Gastrocnemius medialis (tissue), 4 donors: ENCODE results near the gene XXYLT1. TPM values are rescaled to one million over a fixed set of nuclear protein-coding genes. Genes with fewer than 3 reads are reported as not detected.
"Not testable (repeated sequence)": the region's sequence is repeated elsewhere in the genome, so short reads cannot be mapped to it uniquely, and the experiment has no call there.

Experiments
- ATAC-seq, 2 donors: fragments of 150-250 bp; one replicate each; pipeline ENCODE4 v1.9.1; 2016
- DNase-seq, 2 donors: peaks; one replicate each; pipeline ENCODE4 v3.0.0-alpha.2; 2019
- H3K27ac ChIP-seq, 4 donors: fragments of 200-600 bp; sonication (generic); 1 replicate in 1 of 4; 2 replicates in 3 of 4; pipeline ENCODE4 v1.5.1; 2016 to 2018; ENCODE audit warnings: mild to moderate bottlenecking in 2 of 4, moderate library complexity in 1 of 4
- H3K27me3 ChIP-seq, 3 donors: fragments of 200-600 bp; sonication (generic) in 2 of 3; 1 replicate in 1 of 3; 2 replicates in 2 of 3; pipeline versions ENCODE4 v1.5.1 to v1.6.0; 2016 to 2019; ENCODE audit warnings: mild to moderate bottlenecking in 1 of 3, moderate library complexity in 1 of 3
- H3K36me3 ChIP-seq, 2 donors: fragments of 200-600 bp; sonication (generic) in 1 of 2; one replicate each; pipeline ENCODE4 v1.5.1; 2017 to 2018
- H3K4me1 ChIP-seq, 2 donors: fragments of 200-600 bp; sonication (generic) in 1 of 2; one replicate each; pipeline ENCODE4 v1.5.1; 2016 to 2017; ENCODE audit warnings: mild to moderate bottlenecking in 2 of 2
- H3K4me3 ChIP-seq, 4 donors: fragments of 200-600 bp; sonication (generic) in 3 of 4; 1 replicate in 1 of 4; 2 replicates in 3 of 4; pipeline ENCODE4 v1.5.1; 2016 to 2019; ENCODE audit warnings: mild to moderate bottlenecking in 2 of 4
- H3K9me3 ChIP-seq, 3 donors: fragments of 200-600 bp; sonication (generic) in 2 of 3; 1 replicate in 1 of 3; 2 replicates in 2 of 3; pipeline ENCODE4 v1.5.1; 2016 to 2019
- POLR2A ChIP-seq, 2 donors: fragments of 450-650 bp; IDR thresholded peaks; one replicate each; pipeline ENCODE4 v1.6.1; 2017; ENCODE audit warnings: antibody characterized with exemption in 2 of 2, mild to moderate bottlenecking in 2 of 2, moderate library complexity in 2 of 2
- in situ Hi-C, 4 donors: fragments of 200-750 bp; cut with MboI; loops; one replicate each; pipeline versions ENCODE4 v1.15.0 to v1.8.0; 2017; ENCODE audit warnings: low sequenced_read_pairs in 4 of 4
- intact Hi-C: fragments of 100-400 bp; cut with DNase I; formaldehyde crosslinking; loops from one replicate; pipeline ENCODE4 v1.15.1; 2023; ENCODE audit warnings: low total_unique reads
- total RNA-seq, 4 donors: library from RNA; depleted of rRNA; stranded (reverse); fragments of >200 nt; gene quantifications; one replicate each; pipeline versions ENCODE4 v1.1.0 to v1.2.3, GENCODE V29; 2016
- TF ChIP-seq, protein P1 (sequence below), 5 experiments: fragments of 450-650 bp in 3 of 5; fragments of 200-600 bp in 2 of 5; sonication (generic) in 2 of 5; IDR thresholded peaks in 4 of 5; conservative IDR thresholded peaks in 1 of 5; 1 replicate in 4 of 5; 2 replicates in 1 of 5; pipeline ENCODE4 v1.5.1; 2016 to 2019; ENCODE audit warnings: antibody characterized with exemption in 5 of 5, mild to moderate bottlenecking in 3 of 5, moderate library complexity in 3 of 5

The XXYLT1 gene
- total RNA-seq, 4 donors from 2014 or later: 0.87 to 3.1 (median 1.3) TPM

DNA sequence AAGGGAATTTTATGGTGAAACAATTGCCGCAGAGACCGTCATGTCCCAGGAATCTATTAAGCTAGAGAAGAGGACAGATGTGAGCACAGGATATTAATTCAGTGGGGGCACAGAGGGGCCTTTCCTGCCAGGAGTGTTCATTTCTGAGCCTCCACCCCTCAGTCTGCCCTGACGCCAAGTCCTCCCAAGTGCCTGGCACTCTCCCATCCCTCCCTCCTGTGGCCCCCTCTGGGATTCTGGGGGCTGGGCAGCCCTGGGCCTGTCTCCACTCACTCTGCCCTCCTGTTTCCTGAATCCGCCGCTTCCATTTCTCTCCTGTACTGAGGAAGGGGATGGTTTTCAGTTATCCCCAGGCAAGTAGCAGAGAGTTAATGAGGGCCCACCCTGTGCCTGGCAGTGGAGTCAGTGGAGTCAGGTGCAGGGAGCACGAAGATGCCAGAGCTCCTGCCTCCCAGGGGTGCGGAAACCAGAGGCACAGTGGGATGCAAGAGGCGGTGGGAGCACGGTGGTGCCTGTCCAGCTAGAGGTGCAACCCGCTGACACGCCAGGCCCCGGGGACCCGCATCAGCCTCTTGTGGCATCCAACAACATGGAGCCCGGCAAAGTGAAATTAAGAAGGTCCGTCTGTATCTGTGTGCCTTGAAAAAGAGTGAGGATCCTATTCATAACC lies 212.5 kb downstream of the XXYLT1 start:
- no peak for DNase-seq
- Histone ChIP-seq H3K36me3 (no peaks in the 10 kb centered on the region), H3K4me1 (peaks cover 0 to 13% of the 10 kb centered on the region in 2 donors), H3K27ac (peak overlapping the region in 1 of 4 donors; percentile 15), H3K4me3 (no peak overlapping the region), H3K9me3 (no peaks in the 10 kb centered on the region), H3K27me3 (no peaks in the 10 kb centered on the region)
- in situ Hi-C loops: no loop called here
- TF ChIP-seq, protein P1, sequence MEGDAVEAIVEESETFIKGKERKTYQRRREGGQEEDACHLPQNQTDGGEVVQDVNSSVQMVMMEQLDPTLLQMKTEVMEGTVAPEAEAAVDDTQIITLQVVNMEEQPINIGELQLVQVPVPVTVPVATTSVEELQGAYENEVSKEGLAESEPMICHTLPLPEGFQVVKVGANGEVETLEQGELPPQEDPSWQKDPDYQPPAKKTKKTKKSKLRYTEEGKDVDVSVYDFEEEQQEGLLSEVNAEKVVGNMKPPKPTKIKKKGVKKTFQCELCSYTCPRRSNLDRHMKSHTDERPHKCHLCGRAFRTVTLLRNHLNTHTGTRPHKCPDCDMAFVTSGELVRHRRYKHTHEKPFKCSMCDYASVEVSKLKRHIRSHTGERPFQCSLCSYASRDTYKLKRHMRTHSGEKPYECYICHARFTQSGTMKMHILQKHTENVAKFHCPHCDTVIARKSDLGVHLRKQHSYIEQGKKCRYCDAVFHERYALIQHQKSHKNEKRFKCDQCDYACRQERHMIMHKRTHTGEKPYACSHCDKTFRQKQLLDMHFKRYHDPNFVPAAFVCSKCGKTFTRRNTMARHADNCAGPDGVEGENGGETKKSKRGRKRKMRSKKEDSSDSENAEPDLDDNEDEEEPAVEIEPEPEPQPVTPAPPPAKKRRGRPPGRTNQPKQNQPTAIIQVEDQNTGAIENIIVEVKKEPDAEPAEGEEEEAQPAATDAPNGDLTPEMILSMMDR (IDR thresholded peaks at IDR 0.05 in 4 of 5, conservative IDR thresholded peaks at IDR 0.05 in 1 of 5): no peak
- TF ChIP-seq POLR2A (IDR thresholded peaks at IDR 0.05): no peak
- intact Hi-C loops: no loop called here
- ATAC-seq: peak in 1 of 2 donors; percentile 12

DNA sequence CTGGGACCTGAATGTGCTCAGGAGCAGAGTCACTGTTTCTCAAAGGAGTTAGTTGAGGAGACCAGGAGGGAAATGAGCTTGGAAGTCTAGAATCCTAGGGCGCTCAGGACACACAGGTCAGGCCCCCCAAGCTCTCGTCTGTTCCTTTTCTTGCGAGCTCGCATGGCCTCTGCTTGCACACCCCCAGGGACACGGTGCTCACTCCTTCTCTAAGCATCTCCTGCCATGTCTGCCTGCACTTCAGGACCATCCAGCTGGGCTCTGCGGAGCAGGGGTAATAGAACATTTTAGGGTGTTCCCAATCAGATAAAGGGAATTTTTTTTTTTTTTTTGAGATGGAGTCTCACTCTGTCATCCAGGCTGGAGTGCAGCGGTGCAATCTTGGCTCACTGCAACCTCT lies 213.2 kb downstream of the XXYLT1 start:
- no peaks in the 10 kb centered on the region for H3K9me3 ChIP-seq
- H3K4me3 ChIP-seq: no peak overlapping the region
- in situ Hi-C loops: no loop called here
- peaks cover 0 to 6% of the 10 kb centered on the region in 2 donors for H3K4me1 ChIP-seq
- TF ChIP-seq, protein P1 (IDR thresholded peaks at IDR 0.05 in 4 of 5, conservative IDR thresholded peaks at IDR 0.05 in 1 of 5): no peak
- no peak for TF ChIP-seq POLR2A (IDR thresholded peaks at IDR 0.05)
- no peak overlapping the region for H3K27ac ChIP-seq
- no peaks in the 10 kb centered on the region for H3K27me3 ChIP-seq
- no peak for DNase-seq
- intact Hi-C loops: no loop called here
- ATAC-seq: no peak
- no peaks in the 10 kb centered on the region for H3K36me3 ChIP-seq

DNA sequence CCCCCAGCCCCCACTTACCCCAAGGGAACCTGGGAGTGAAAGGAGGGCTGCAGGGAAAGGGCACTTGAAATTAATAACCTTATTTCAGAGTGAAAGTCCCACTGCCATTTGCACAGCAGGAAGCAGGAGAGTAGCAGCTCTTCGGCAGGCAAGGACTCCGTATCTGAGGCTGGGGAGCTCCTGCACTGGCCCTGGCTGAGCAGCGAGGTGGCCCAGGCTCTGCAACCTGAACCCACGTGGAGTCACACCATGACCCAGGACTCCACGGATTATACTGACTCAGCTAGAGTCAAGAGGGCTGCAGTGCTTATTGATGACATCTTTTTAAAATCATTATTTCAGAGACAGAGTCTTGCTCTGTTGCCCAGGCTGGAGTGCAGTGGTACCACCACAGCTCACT lies 214.5 kb downstream of the XXYLT1 start:
- DNase-seq (no peak), ATAC-seq (no peak)
- Histone ChIP-seq H3K4me1 (peaks cover 0 to 6% of the 10 kb centered on the region in 2 donors), H3K27me3 (no peaks in the 10 kb centered on the region), H3K9me3 (no peaks in the 10 kb centered on the region), H3K4me3 (no peak overlapping the region), H3K27ac (no peak overlapping the region), H3K36me3 (no peaks in the 10 kb centered on the region)
- intact Hi-C loops: no loop called here
- in situ Hi-C loops: no loop called here
- TF ChIP-seq, protein P1 (IDR thresholded peaks at IDR 0.05 in 4 of 5, conservative IDR thresholded peaks at IDR 0.05 in 1 of 5): no peak
- no peak for TF ChIP-seq POLR2A (IDR thresholded peaks at IDR 0.05)

DNA sequence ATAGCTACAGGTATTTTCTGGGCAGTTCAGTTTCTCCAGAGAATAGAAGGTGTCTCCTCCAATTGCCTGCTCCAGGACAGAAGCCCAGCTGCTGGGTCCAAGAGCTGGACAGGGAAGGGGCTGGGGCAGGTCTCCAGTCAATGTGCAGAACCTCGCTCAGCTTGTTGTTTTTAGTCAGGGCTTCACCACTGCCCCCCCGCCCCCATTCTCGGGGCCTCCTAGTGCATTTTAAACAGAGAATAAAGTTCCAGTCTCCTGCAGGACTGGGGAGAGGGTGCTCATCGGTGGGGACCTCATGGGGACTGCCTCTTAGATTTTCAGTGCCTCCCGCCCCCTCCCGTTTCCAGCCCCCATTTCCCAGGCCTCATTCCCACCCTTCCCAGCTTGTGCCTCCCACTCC lies 216.6 kb downstream of the XXYLT1 start:
- H3K27ac ChIP-seq: no peak overlapping the region
- no peaks in the 10 kb centered on the region for H3K36me3 ChIP-seq
- DNase-seq (no peak), ATAC-seq (no peak)
- H3K4me3 ChIP-seq: no peak overlapping the region
- H3K9me3 ChIP-seq: no peaks in the 10 kb centered on the region
- no peaks in the 10 kb centered on the region for H3K4me1 ChIP-seq
- in situ Hi-C loops: no loop called here
- TF ChIP-seq, protein P1 (IDR thresholded peaks at IDR 0.05 in 4 of 5, conservative IDR thresholded peaks at IDR 0.05 in 1 of 5): no peak
- no peak for TF ChIP-seq POLR2A (IDR thresholded peaks at IDR 0.05)
- no peaks in the 10 kb centered on the region for H3K27me3 ChIP-seq
- intact Hi-C loops: no loop called here

DNA sequence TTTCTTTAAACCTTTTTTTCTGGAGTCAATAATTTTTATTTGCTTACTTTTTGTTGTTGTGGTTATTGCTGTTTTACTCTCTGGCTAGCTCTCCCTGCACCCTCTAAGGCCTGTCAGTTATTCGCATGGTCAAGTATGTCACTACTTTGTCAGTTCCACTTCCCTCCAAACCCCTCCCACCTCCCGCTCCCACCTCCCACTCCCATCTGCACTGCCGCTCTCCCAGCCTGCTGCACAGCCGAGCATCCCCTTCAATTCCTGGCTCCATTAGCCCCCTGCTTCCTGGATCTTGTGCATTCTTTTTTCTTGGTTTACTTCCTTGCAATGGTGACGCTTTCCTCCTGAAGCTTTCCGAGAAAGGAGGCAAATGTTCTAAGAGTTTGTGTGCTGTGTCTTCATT lies 218.0 kb downstream of the XXYLT1 start:
- no peaks in the 10 kb centered on the region for H3K36me3 ChIP-seq
- in situ Hi-C loops: no loop called here
- H3K27ac ChIP-seq: no peak overlapping the region
- DNase-seq (no peak), ATAC-seq (no peak)
- H3K4me3 ChIP-seq: no peak overlapping the region
- H3K9me3 ChIP-seq: no peaks in the 10 kb centered on the region
- no peaks in the 10 kb centered on the region for H3K27me3 ChIP-seq
- peaks cover 7 to 9% of the 10 kb centered on the region in 2 donors for H3K4me1 ChIP-seq
- TF ChIP-seq, protein P1 (IDR thresholded peaks at IDR 0.05 in 4 of 5, conservative IDR thresholded peaks at IDR 0.05 in 1 of 5): no peak
- TF ChIP-seq POLR2A (IDR thresholded peaks at IDR 0.05): no peak
- intact Hi-C loops: no loop called here

DNA sequence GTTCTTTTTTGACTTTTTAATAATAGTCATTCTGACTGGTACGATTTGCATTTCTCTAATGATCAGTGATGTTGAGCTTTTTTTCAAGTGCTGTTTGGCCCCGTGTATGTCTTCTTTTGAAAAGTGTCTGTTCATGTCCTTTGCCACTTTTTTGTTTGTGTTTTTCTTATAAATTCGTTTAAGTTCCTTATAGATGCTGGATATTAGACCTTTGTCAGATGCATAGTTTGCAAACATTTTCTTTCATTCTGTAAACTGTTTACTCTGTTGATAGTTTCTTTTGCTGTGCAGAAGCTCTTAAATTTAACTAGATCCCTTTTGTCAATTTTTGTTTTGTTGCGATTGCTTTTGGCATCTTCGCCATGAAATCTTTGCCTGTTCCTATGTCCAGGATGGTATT lies 220.7 kb downstream of the XXYLT1 start:
- H3K4me3 ChIP-seq, intact Hi-C loops, DNase-seq, H3K27ac ChIP-seq, in situ Hi-C loops, H3K9me3 ChIP-seq, H3K36me3 ChIP-seq, ATAC-seq, H3K27me3 ChIP-seq: not testable (repeated sequence)
- H3K4me1 ChIP-seq: peaks cover 12 to 14% of the 10 kb centered on the region in 2 donors
